GM21723 (cell line): Measurements from ENCODE around the gene PRRC2B.
A peak's percentile ranks its signal among the peaks of the same experiment; 100 is the strongest.
"Not testable (repeated sequence)": the region's sequence is repeated elsewhere in the genome, so short reads cannot be mapped to it uniquely, and the experiment has no call there.

Source experiments
- ATAC-seq: cut with Tn5 transposase; IDR thresholded peaks from one replicate; pipeline ENCODE4 v1.9.1; 2021; ENCODE audit warnings: mild to moderate bottlenecking, moderate library complexity; ENCODE audit not compliant: unreplicated experiment

Gene PRRC2B

GRCh38 chr9:131528886-131529505 is 135.1 kb downstream of the PRRC2B start:
- no peak for ATAC-seq

GRCh38 chr9:131529597-131530545 is 136.0 kb downstream of the PRRC2B start:
- ATAC-seq: no peak

DNA sequence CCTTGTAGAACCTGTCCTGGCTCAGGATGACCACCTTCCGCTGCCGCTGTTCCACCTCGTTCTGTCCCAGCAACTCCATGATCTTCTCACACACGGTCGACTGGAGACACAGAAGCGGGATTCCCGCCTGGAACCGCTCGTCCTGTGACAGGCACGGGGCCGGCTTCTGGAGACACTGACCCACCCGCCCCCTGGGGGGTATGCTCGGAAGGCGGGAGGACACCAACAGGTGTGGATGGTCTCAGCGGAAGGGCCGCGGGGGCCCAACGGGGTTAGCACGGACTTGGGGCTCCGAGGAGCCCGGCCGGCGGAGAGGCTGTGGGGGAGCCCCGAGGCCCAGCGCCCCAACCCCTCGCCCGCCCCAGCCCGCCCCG is 136.6 kb downstream of the PRRC2B start:
- ATAC-seq: peak; percentile 26

DNA sequence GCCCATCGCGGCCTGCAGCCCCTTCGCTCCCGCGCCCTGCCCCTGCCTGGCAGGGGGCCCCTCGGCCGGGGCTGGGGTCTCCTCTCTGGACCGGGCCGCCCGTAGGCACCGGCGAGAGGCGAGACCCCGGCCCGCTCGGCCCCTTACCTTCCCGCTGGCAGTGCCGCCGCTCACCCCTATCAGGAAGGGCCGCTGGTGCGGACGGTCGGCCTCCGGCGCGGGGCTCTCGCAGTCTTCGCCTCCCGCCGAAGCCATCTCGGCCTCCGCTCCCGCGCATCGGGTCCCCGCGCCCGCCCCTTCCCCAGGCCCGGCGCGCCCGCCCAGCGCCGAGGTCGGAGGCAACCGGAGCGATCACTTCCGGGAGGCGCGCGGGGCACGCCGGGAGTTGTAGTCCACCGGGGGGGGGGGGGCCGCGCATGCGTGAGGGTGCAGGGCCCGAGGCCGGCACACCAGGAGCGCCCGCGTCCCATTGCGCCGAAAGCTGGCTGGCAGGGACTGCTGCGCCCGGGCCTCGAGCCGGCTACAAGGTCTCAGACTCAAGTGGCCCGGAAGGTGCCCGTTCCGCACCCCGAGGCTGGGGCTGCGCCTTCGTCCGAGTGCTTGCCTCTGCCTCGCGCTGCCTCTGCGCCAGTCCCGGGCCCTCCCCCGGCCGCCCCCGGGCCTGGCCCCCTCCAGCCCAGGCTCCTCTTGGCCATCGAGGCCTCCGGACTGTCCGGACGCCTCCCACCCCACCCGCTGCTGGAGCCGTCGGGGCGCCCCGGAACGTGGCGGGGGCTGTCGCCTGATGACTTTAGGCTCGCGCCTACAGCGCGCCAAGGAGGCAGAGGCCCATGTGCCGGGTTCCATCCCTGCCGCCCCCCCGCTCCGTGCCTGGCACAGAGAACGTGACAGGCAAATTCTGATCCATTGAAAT is 137.3 kb downstream of the PRRC2B start, which contains the start of gene UCK1:
UCK1 (minus strand) TSS at position 344 of the 913 bp plus-strand sequence; CDS start at position 255, 89 bp downstream.
- peak; percentile 73 for ATAC-seq

DNA sequence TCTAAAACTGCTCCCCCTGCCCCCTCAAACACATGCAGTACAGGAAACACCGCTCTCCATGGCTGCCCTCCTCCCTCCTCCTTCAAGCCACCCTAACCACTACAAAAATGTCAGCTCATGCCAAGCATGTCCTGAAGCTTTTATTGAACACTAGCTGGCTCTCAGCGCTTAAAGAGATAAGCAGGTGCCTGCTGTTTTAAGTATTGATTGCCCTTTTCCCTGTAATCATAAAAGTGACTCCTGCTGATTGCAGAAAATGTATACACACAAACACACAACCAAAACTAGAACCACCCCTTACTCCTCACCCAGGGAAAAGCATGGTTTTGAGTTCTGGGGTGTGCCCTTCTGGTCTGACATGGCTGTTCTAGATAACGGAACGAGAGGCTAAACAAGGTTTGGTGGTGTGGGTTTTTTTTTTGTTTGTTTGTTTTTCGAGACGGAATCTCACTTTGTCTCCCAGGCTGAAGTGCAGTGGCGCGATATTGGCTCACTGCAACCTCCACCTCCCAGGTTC is 140.9 kb downstream of the PRRC2B start:
- no peak for ATAC-seq

GRCh38 chr9:131537946-131538345 is 144.1 kb downstream of the PRRC2B start:
- no peak for ATAC-seq

DNA sequence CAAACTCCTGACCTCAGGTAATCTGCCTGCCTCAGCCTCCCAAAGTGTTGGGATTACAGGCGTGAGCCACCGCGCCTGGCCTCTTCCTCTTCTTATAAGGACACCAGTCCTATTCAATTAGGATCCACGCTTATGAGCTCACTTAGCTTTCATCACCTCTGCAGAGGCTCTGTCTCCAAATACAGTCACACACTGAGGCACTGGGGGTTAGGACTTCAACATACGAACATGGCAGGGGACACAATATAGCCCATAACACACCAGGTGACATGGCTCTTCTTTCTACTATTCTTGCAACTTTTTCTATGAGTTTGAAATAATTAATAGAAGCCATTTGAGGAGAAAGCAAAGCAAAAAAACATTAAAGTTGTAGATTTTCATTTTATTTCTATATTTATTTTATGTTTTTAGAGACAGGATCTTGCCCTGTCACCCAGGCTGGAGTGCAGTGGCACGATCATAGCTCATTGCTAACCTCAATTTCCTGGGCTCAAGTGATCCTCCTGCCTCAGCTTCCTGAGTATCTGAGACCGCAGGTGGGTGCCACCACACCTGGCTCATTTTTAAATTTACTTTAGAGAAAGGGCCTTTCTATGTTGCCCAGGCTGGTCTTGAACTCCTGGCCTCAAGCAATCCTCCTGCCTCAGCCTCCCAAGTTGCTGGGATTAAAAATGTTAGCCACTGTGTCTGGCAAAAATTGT is 145.5 kb downstream of the PRRC2B start:
- no peak for ATAC-seq

DNA sequence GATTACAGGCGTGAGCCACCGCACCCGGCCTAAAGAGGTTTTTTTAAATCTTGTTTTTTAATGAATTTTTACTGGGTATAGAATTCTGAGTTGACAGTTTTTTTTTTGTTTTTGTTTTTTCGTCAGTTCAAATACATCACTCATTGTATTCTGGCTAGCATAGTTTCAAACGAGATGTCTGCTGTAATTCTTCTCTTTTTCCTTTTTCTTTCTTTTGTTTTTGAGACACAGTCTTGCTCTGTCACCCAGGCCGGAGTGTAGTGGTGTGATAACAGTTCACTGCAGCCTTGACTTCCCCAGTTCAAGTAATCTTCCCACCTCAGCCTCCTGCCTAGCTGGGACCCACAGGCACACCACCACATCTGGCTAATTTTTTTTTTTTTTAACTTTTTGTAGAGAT is 149.3 kb downstream of the PRRC2B start:
- ATAC-seq: no peak

GRCh38 chr9:131545003-131545785 is 151.3 kb downstream of the PRRC2B start, which contains the start of gene PRRT1B:
TSS of gene PRRT1B (plus strand) at chr9:131545523. CDS start at chr9:131545616, 93 bp downstream.
- no peak for ATAC-seq

GRCh38 chr9:131545786-131546335 is 152.0 kb downstream of the PRRC2B start:
- ATAC-seq: no peak

GRCh38 chr9:131546336-131547084 is 152.6 kb downstream of the PRRC2B start:
- ATAC-seq: no peak

DNA sequence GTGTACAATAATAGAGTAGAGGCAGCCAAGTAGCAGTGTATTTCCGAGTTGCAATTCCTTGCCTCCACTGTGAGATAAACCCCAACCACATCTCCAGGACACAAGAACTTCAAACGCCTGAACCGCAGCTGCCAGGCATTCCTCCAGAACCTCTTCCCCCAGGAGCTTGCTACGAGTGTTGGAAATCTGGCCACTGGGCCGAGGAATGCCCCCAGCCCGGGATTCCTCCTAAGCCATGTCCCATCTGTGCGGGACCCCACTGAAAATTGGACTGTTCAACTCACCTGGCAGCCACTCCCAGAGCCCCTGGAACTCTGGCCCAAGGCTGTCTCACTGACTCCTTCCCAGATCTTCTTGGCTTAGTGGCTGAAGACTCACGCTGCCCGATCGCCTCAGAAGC is 155.3 kb downstream of the PRRC2B start:
- not testable (repeated sequence) for ATAC-seq
